A549 (cell line): ENCODE data around the gene RBBP7. TPM values are rescaled to one million over a fixed set of nuclear protein-coding genes. Genes with fewer than 3 reads are reported as not detected.

ENCODE experiments used
- ATAC-seq, 2 experiments: fragments of 200-7000 bp in 1 of 2; fragments of >200 bp in 1 of 2; cut with Nextera tagmentation in 1 of 2; cut with Tn5 transposase in 1 of 2; 3 replicates each; pipeline versions ENCODE4 v1.8.0 to v1.9.1; 2018 to 2020; ENCODE audit warnings: mild to moderate bottlenecking in 1 of 2, moderate library complexity in 1 of 2
- CTCF ChIA-PET: fragments of 300-600 bp; sonication (Branson Sonifier 250); formaldehyde crosslinking; extraction: SDS; loops from one replicate; lab custom pipeline; 2021; ENCODE audit warnings: antibody characterized with exemption, inconsistent platforms; lab: Yijun Ruan, JAX
- POLR2A ChIA-PET: fragments of 350-600 bp; formaldehyde crosslinking; extraction: SDS; loops from one replicate; lab custom pipeline; 2021; ENCODE audit warnings: antibody characterized with exemption, inconsistent platforms; lab: Yijun Ruan, JAX
- DNase-seq, 2 experiments: peaks; one replicate each; pipeline versions ENCODE4 v3.0.0 to v3.0.0-alpha.2; 2011 to 2016; ENCODE audit warnings: low read depth in 1 of 2, low spot score in 1 of 2
- FAIRE-seq: peaks from 2 replicates; lab custom pipeline; 2011; peaks lifted over from hg19 to GRCh38; lab: Jason Lieb, UNC
- H3K27ac ChIP-seq, 2 experiments: fragments of >200 bp; sonication (Bioruptor Twin); formaldehyde crosslinking; 3 replicates each; pipeline ENCODE4 v1.5.1; 2016 to 2017
- H3K4me1 ChIP-seq: fragments of >200 bp; sonication (Bioruptor Twin); formaldehyde crosslinking; 3 replicates; pipeline ENCODE4 v1.6.1; 2016
- H3K4me2 ChIP-seq: fragments of >200 bp; sonication (Bioruptor Twin); formaldehyde crosslinking; 3 replicates; pipeline ENCODE4 v1.6.1; 2016
- H3K4me3 ChIP-seq: fragments of >200 bp; sonication (Bioruptor Twin); formaldehyde crosslinking; 3 replicates; pipeline ENCODE4 v1.5.1; 2016
- H3K9me3 ChIP-seq: fragments of >200 bp; sonication (Bioruptor Twin); formaldehyde crosslinking; 3 replicates; pipeline ENCODE4 v1.6.1; 2016
- CEBPB ChIP-seq, 2 experiments: fragments of >200 bp in 1 of 2; sonication (Bioruptor Twin) in 1 of 2; formaldehyde crosslinking in 1 of 2; IDR thresholded peaks; 2 replicates each; pipeline ENCODE4 v1.6.1; 2012 to 2016
- CHD2 ChIP-seq: fragments of 150-350 bp; IDR thresholded peaks from 2 replicates; pipeline ENCODE4 v1.6.1; 2014; ENCODE audit warnings: low read length; ENCODE audit not compliant: partially characterized antibody
- EHF ChIP-seq: fragments of 250-450 bp; sonication (Bioruptor Pico); IDR thresholded peaks from 2 replicates; pipeline ENCODE4 v1.5.0; 2020; ENCODE audit warnings: mild to moderate bottlenecking
- EP300 ChIP-seq, 2 experiments: fragments of >200 bp; sonication (Bioruptor Twin); formaldehyde crosslinking; IDR thresholded peaks; 2 replicates in 1 of 2; 3 replicates in 1 of 2; pipeline ENCODE4 v1.6.1; 2016 to 2017
- FOSB ChIP-seq: fragments of 250-450 bp; sonication (Bioruptor Pico); IDR thresholded peaks from 2 replicates; pipeline ENCODE4 v1.5.0; 2020; ENCODE audit warnings: mild to moderate bottlenecking, moderate library complexity
- FOSL2 ChIP-seq, 2 experiments: fragments of 450-650 bp in 1 of 2; fragments of >200 bp in 1 of 2; sonication (Bioruptor Twin) in 1 of 2; formaldehyde crosslinking; IDR thresholded peaks; 2 replicates each; pipeline versions ENCODE4 v1.5.0 to v1.6.1; 2016 to 2020; ENCODE audit warnings: mild to moderate bottlenecking in 1 of 2, moderate library complexity in 1 of 2
- MAFK ChIP-seq: fragments of 450-650 bp; IDR thresholded peaks from 2 replicates; pipeline ENCODE4 v1.6.1; 2014; ENCODE audit not compliant: partially characterized antibody
- MAZ ChIP-seq: fragments of 150-350 bp; IDR thresholded peaks from 2 replicates; pipeline ENCODE4 v1.6.1; 2014; ENCODE audit warnings: antibody characterized with exemption, low read depth, low read length, borderline replicate concordance
- PHF8 ChIP-seq: fragments of 200-600 bp; sonication (generic); IDR thresholded peaks from 2 replicates; pipeline ENCODE4 v1.6.1; 2016; ENCODE audit warnings: low read depth, mild to moderate bottlenecking, antibody characterized with exemption, moderate library complexity, borderline replicate concordance
- RAD21 ChIP-seq, 2 experiments: fragments of >200 bp in 1 of 2; sonication (Bioruptor Twin) in 1 of 2; formaldehyde crosslinking in 1 of 2; IDR thresholded peaks in 1 of 2; conservative IDR thresholded peaks in 1 of 2; 2 replicates in 1 of 2; 3 replicates in 1 of 2; pipeline ENCODE4 v1.6.1; 2012 to 2018; ENCODE audit warnings: inconsistent platforms in 1 of 2
- RNF2 ChIP-seq: fragments of 200-600 bp; sonication (generic); IDR thresholded peaks from 2 replicates; pipeline ENCODE4 v1.6.1; 2016; ENCODE audit warnings: low read depth, mild to moderate bottlenecking, antibody characterized with exemption, moderate library complexity, borderline replicate concordance
- SMC3 ChIP-seq: fragments of >200 bp; sonication (Bioruptor Twin); formaldehyde crosslinking; IDR thresholded peaks from 3 replicates; pipeline ENCODE4 v1.6.1; 2018; ENCODE audit warnings: inconsistent platforms
- WGBS: methylation state at CpG from one replicate; pipeline ENCODE4 v1.1.6; 2017; ENCODE audit errors: missing lambda C conversion rate; 5-methylcytosine and 5-hydroxymethylcytosine counted together
- polyA plus RNA-seq, 4 experiments: library from polyadenylated mRNA; depleted of rRNA in 3 of 4; stranded (reverse); fragments of >200 nt; fragmentation: RNase III in 1 of 4; extraction: RNeasy Plus Mini Kit Qiagen cat#74134 plus additional on column Dnase treatment in 1 of 4; gene quantifications; 2 replicates in 3 of 4; 3 replicates in 1 of 4; pipeline ENCODE4 v1.2.3, GENCODE V29; 2011 to 2017
- TF ChIP-seq, protein P1 (sequence below): IDR thresholded peaks from 2 replicates; pipeline ENCODE4 v1.6.1; 2012; ENCODE audit warnings: low read depth, borderline replicate concordance
- TF ChIP-seq, protein P2 (sequence below): fragments of 250-450 bp; sonication (Bioruptor Pico); IDR thresholded peaks from 2 replicates; pipeline ENCODE4 v1.5.0; 2020; ENCODE audit warnings: low read depth, mild to moderate bottlenecking, moderate library complexity
- TF ChIP-seq, protein P3 (sequence below): IDR thresholded peaks from 2 replicates; pipeline ENCODE4 v1.6.1; 2012
- TF ChIP-seq, protein P4 (sequence below): fragments of >200 bp; sonication (Bioruptor Twin); formaldehyde crosslinking; IDR thresholded peaks from 3 replicates; pipeline ENCODE4 v1.5.1; 2016

RBBP7 gene
- polyA plus RNA-seq, 2 of the 4 experiments (the other 2 are of a cell fraction) = 222 to 301 TPM

DNA sequence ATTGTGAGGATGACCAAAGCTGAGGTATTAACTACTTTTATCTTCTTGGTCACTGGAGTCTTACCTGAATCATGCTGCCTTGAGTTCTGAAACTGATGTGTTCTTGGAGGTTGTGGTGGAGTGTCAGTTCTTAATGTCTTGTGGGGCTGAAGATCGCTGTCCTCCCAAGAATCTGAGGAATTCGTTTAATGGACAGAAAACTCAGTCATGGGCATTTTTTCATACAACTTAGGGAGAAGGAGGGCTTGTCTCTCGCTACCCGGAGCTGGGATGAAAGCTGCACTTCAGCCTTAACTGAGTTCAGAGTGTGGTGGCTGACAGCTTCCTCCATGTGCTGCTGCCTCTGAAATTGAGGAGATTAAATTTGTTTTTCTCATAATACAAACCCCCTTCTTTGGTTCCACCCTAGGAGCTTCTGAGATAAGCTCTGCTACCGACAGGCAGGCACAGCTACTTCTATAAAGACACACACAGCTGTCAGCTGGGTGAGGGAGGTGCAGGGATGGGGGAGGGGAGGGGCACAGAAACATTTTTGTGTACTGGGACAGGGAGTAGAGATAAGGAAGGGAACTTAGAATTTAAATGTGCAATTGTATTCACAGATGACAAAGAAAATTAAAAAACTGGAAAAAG lies 30.8 kb downstream of the RBBP7 start:
- H3K4me2 ChIP-seq = no peak overlapping the region; the same call in 2 of the 3 replicates
- H3K27ac ChIP-seq = peak overlapping the region; percentile 51 to 80; a peak in 4 of 6 replicates
- CTCF ChIA-PET = interaction anchor here (0.6 to 3.3 kb wide), 6 partner anchors 12 to 207 kb away, joined by 3 to 11 read pairs (median 4); no protein-coding TSS in a partner anchor

DNA sequence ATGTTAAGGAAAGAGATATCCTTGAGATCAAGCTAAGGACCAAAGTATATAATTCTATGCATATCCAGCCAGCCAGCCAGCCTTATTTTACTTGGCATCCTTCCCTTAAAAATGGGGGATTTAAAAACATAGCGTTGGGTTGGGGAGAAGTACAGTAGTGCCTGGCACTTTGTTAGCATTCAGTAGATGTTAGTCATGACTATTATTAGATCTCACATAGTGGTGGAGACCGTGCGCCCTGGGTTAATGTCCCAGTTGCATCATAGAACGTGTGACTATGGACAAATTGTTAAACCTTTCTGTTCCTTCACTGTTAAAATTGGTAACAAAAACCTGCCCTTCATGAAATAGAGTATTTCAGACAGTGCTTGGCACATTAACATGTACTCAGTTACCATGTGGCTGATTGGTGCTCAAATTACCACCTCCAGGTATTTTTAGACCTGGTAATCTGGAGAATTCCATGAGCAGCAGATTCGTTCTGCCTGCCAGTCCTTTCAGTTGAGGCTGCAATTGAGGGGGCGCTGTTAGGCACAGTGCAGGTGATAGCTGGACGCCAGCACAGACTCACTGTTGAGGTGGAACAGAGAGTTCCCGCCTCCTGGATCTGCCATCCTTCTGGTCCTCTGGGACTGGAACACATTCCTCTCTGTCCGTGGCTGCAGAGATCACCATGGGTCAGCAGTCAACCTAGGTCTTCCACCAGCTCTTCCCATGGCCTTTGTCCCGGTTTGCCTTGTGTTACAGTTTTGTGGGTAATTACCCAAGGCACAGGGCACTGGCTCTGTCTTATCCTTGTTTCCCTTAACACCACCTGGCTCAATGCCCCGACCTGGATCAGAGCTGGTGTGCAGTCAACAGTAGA lies 31.7 kb downstream of the RBBP7 start:
- H3K9me3 ChIP-seq = no peaks in the 10 kb centered on the region
- TF ChIP-seq FOSL2 (IDR thresholded peaks at IDR 0.05) (no peak), FOSL2 (CRISPR knock-in tag; IDR thresholded peaks at IDR 0.05) (peak; percentile 30; the same call in 1 of the 2 replicates), PHF8 (no peak), SMC3 (no peak), CHD2 (no peak), EP300 (IDR thresholded peaks at IDR 0.05) (no peak), MAZ (no peak)
- TF ChIP-seq, protein P1, sequence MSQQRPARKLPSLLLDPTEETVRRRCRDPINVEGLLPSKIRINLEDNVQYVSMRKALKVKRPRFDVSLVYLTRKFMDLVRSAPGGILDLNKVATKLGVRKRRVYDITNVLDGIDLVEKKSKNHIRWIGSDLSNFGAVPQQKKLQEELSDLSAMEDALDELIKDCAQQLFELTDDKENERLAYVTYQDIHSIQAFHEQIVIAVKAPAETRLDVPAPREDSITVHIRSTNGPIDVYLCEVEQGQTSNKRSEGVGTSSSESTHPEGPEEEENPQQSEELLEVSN = no peak
- TF ChIP-seq, protein P2, sequence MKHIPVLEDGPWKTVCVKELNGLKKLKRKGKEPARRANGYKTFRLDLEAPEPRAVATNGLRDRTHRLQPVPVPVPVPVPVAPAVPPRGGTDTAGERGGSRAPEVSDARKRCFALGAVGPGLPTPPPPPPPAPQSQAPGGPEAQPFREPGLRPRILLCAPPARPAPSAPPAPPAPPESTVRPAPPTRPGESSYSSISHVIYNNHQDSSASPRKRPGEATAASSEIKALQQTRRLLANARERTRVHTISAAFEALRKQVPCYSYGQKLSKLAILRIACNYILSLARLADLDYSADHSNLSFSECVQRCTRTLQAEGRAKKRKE (CRISPR knock-in tag) = no peak
- peaks cover 30% of the 10 kb centered on the region for H3K4me1 ChIP-seq
- ATAC-seq (peak; percentile 43 to 48; a peak in 3 of 6 replicates), FAIRE-seq (no peak), DNase-seq (no peak)
- 71% methylated on average over 11 of the region's 11 CpGs for whole genome bisulfite sequencing
- ChIA-PET CTCF (interaction anchor here (0.6 to 3.3 kb wide), 6 partner anchors 12 to 208 kb away, joined by 3 to 11 read pairs (median 6); no protein-coding TSS in a partner anchor), POLR2A (no interaction called here)
- peak overlapping the region; percentile 45 for H3K4me2 ChIP-seq
- peak overlapping the region; percentile 47 to 49; a peak in 5 of 6 replicates for H3K27ac ChIP-seq
- H3K4me3 ChIP-seq = no peak overlapping the region

More for the DNA sequence above, 30.8 kb downstream of the RBBP7 start:
- Histone ChIP-seq H3K9me3 (no peaks in the 10 kb centered on the region), H3K4me1 (peaks cover 30% of the 10 kb centered on the region), H3K4me3 (no peak overlapping the region)
- DNase-seq = no peak
- POLR2A ChIA-PET = no interaction called here
- TF ChIP-seq, protein P3, sequence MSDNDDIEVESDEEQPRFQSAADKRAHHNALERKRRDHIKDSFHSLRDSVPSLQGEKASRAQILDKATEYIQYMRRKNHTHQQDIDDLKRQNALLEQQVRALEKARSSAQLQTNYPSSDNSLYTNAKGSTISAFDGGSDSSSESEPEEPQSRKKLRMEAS = no peak
- no peak for TF ChIP-seq MAFK
- TF ChIP-seq CEBPB (IDR thresholded peaks at IDR 0.05) = no peak
- no peak for FAIRE-seq
- no peak for ATAC-seq
- WGBS = 74% methylated on average over 5 of the region's 5 CpGs

DNA sequence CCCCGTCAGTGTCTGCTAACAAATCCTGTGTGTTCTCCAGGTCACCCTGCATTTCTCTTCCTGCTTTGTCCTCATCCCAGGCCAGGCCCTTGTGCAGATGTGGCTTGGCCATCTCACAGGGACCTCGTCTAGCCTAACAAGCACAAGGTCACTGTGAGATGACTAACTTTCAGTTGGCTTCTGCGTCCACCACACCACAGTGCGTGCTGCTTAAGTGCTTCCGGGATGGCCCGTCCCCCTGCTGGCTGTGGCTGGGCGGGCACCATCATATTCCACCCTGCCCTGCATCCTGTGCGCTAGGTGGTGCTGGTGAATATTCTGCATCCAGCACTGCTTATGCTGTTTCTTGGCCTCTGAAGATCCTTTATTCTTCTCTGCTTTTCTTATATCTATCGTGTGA lies 33.8 kb downstream of the RBBP7 start:
- POLR2A ChIA-PET = no interaction called here
- Histone ChIP-seq H3K4me1 (peaks cover 30% of the 10 kb centered on the region), H3K27ac (peak overlapping the region in 1 of 2 experiments; percentile 46; a peak in 1 of 6 replicates), H3K4me3 (no peak overlapping the region), H3K4me2 (no peak overlapping the region), H3K9me3 (no peaks in the 10 kb centered on the region)
- ATAC-seq (peak; percentile 94 to 95), FAIRE-seq (peak; percentile 32), DNase-seq (peak; percentile 57 to 62)
- 61% methylated on average over 9 of the region's 9 CpGs for WGBS
- TF ChIP-seq RNF2 = no peak
- TF ChIP-seq RAD21 (conservative IDR thresholded peaks at IDR 0.05 in 1 of 2, IDR thresholded peaks at IDR 0.05 in 1 of 2) = peak in 1 of 2 experiments; percentile 22; a peak in 1 of 5 replicates
- no peak for TF ChIP-seq EHF (CRISPR knock-in tag)
- no peak for TF ChIP-seq FOSB (CRISPR knock-in tag)
- TF ChIP-seq, protein P4, sequence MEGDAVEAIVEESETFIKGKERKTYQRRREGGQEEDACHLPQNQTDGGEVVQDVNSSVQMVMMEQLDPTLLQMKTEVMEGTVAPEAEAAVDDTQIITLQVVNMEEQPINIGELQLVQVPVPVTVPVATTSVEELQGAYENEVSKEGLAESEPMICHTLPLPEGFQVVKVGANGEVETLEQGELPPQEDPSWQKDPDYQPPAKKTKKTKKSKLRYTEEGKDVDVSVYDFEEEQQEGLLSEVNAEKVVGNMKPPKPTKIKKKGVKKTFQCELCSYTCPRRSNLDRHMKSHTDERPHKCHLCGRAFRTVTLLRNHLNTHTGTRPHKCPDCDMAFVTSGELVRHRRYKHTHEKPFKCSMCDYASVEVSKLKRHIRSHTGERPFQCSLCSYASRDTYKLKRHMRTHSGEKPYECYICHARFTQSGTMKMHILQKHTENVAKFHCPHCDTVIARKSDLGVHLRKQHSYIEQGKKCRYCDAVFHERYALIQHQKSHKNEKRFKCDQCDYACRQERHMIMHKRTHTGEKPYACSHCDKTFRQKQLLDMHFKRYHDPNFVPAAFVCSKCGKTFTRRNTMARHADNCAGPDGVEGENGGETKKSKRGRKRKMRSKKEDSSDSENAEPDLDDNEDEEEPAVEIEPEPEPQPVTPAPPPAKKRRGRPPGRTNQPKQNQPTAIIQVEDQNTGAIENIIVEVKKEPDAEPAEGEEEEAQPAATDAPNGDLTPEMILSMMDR = 0 out of 3 replicates have a peak, but pooled peaks have one; percentile 19
- CTCF ChIA-PET = interaction anchor here (1.4 to 3.3 kb wide), 4 partner anchors 10 to 210 kb away, joined by 3 to 11 read pairs (median 8); no protein-coding TSS in a partner anchor
